HEK293 (cell line): ENCODE data around the gene PNCK.
A peak's percentile ranks its signal among the peaks of the same experiment; 100 is the strongest.
"Not testable (repeated sequence)": the region's sequence is repeated elsewhere in the genome, so short reads cannot be mapped to it uniquely, and the experiment has no call there.

ENCODE experiments used
- CTCF ChIA-PET: fragments of 350-600 bp; formaldehyde crosslinking; extraction: SDS; loops from one replicate; lab custom pipeline; 2021; ENCODE audit warnings: antibody characterized with exemption; lab: Yijun Ruan, JAX
- POLR2A ChIA-PET: fragments of 300-600 bp; formaldehyde crosslinking; extraction: SDS; loops from one replicate; lab custom pipeline; 2020; ENCODE audit warnings: antibody characterized with exemption, inconsistent platforms; lab: Yijun Ruan, JAX
- H3K27ac ChIP-seq: fragments of 200-500 bp; sonication (Bioruptor generic); 2 replicates; pipeline ENCODE4 v1.5.1; 2014; ENCODE audit warnings: low read depth, low read length, control low read depth, inconsistent platforms; ENCODE audit errors: extremely low read depth
- H3K36me3 ChIP-seq, 2 experiments: fragments of 200-500 bp in 1 of 2; sonication (Bioruptor generic) in 1 of 2; 1 replicate in 1 of 2; 2 replicates in 1 of 2; pipeline ENCODE4 v1.5.1; 2014 to 2017; ENCODE audit warnings: inconsistent platforms in 2 of 2, low read length in 2 of 2; ENCODE audit not compliant: control insufficient read depth in 2 of 2, insufficient read depth in 1 of 2
- H3K4me1 ChIP-seq: fragments of 200-500 bp; sonication (Bioruptor generic); 2 replicates; pipeline ENCODE4 v1.5.1; 2014; ENCODE audit warnings: mild to moderate bottlenecking, low read length, inconsistent platforms; ENCODE audit not compliant: control insufficient read depth, insufficient read depth
- H3K4me3 ChIP-seq: 2 replicates; pipeline ENCODE4 v1.5.1; 2011; ENCODE audit warnings: low read depth, mild to moderate bottlenecking, control low read depth, low read length, moderate library complexity
- H3K9me3 ChIP-seq: fragments of 200-500 bp; sonication (Bioruptor generic); 2 replicates; pipeline ENCODE4 v1.5.1; 2014; ENCODE audit warnings: low read depth, low read length, inconsistent platforms; ENCODE audit not compliant: control insufficient read depth, insufficient read depth
- BCL11B ChIP-seq: fragments of 450-650 bp; formaldehyde crosslinking; IDR thresholded peaks from 2 replicates; pipeline ENCODE4 v1.5.1; 2016; ENCODE audit warnings: low read depth, missing biosample characterization, missing genetic modification characterization
- HOXA7 ChIP-seq: sonication (generic); formaldehyde crosslinking; IDR thresholded peaks from 2 replicates; pipeline ENCODE4 v1.8.1; 2022; ENCODE audit warnings: missing genetic modification reagents, borderline replicate concordance
- KLF1 ChIP-seq: fragments of 450-650 bp; formaldehyde crosslinking; IDR thresholded peaks from 2 replicates; pipeline ENCODE4 v1.5.1; 2016; ENCODE audit warnings: missing biosample characterization, missing genetic modification characterization
- KLF10 ChIP-seq: fragments of 450-650 bp; IDR thresholded peaks from 2 replicates; pipeline ENCODE4 v1.5.1; 2018; ENCODE audit warnings: missing biosample characterization, mild to moderate bottlenecking, missing genetic modification characterization
- KLF8 ChIP-seq: fragments of 450-650 bp; formaldehyde crosslinking; IDR thresholded peaks from 2 replicates; pipeline ENCODE4 v1.5.1; 2016; ENCODE audit warnings: missing biosample characterization, missing genetic modification characterization
- SETDB1 ChIP-seq: IDR thresholded peaks from one replicate; pipeline ENCODE4 v1.6.1; 2017; ENCODE audit warnings: mild to moderate bottlenecking, low read length, moderate library complexity, mixed read lengths; ENCODE audit not compliant: insufficient read length
- WT1 ChIP-seq: fragments of 450-650 bp; formaldehyde crosslinking; IDR thresholded peaks from 2 replicates; pipeline ENCODE4 v1.5.1; 2016; ENCODE audit warnings: missing biosample characterization, missing genetic modification characterization
- ZBTB1 ChIP-seq: fragments of 450-650 bp; formaldehyde crosslinking; IDR thresholded peaks from 2 replicates; pipeline ENCODE4 v1.5.1; 2016; ENCODE audit warnings: missing biosample characterization, missing genetic modification characterization
- ZBTB17 ChIP-seq: fragments of 450-650 bp; formaldehyde crosslinking; IDR thresholded peaks from 2 replicates; pipeline ENCODE4 v1.5.1; 2016; ENCODE audit warnings: missing biosample characterization, missing genetic modification characterization
- ZEB2 ChIP-seq: fragments of 450-650 bp; formaldehyde crosslinking; IDR thresholded peaks from 2 replicates; pipeline ENCODE4 v1.5.1; 2016; ENCODE audit warnings: missing biosample characterization, missing genetic modification characterization
- ZFP37 ChIP-seq: fragments of 450-650 bp; formaldehyde crosslinking; IDR thresholded peaks from 2 replicates; pipeline ENCODE4 v1.5.1; 2016; ENCODE audit warnings: missing biosample characterization, missing genetic modification characterization
- ZNF132 ChIP-seq: fragments of 450-650 bp; formaldehyde crosslinking; IDR thresholded peaks from 2 replicates; pipeline ENCODE4 v1.5.1; 2017; ENCODE audit warnings: missing biosample characterization, missing genetic modification characterization, borderline replicate concordance
- ZNF133 ChIP-seq: fragments of 450-650 bp; formaldehyde crosslinking; IDR thresholded peaks from 2 replicates; pipeline ENCODE4 v1.5.1; 2016; ENCODE audit warnings: missing biosample characterization, missing genetic modification characterization
- ZNF138 ChIP-seq: fragments of 450-650 bp; formaldehyde crosslinking; IDR thresholded peaks from 2 replicates; pipeline ENCODE4 v1.5.1; 2016; ENCODE audit warnings: missing biosample characterization, missing genetic modification characterization, borderline replicate concordance
- ZNF239 ChIP-seq: fragments of 450-650 bp; formaldehyde crosslinking; IDR thresholded peaks from 2 replicates; pipeline ENCODE4 v1.5.1; 2016; ENCODE audit warnings: missing biosample characterization, missing genetic modification characterization
- ZNF37A ChIP-seq: fragments of 450-650 bp; IDR thresholded peaks from 2 replicates; pipeline ENCODE4 v1.5.1; 2018; ENCODE audit warnings: missing biosample characterization, missing genetic modification characterization
- ZNF433 ChIP-seq: fragments of 450-650 bp; formaldehyde crosslinking; IDR thresholded peaks from 2 replicates; pipeline ENCODE4 v1.5.1; 2016; ENCODE audit warnings: missing biosample characterization, missing genetic modification characterization, low read depth
- ZNF621 ChIP-seq: fragments of 450-650 bp; formaldehyde crosslinking; IDR thresholded peaks from 2 replicates; pipeline ENCODE4 v1.5.1; 2017; ENCODE audit warnings: missing biosample characterization, missing genetic modification characterization
- ZNF747 ChIP-seq: fragments of 450-650 bp; formaldehyde crosslinking; IDR thresholded peaks from 2 replicates; pipeline ENCODE4 v1.5.1; 2016; ENCODE audit warnings: missing biosample characterization, missing genetic modification characterization
- ZNF837 ChIP-seq: fragments of 450-650 bp; formaldehyde crosslinking; IDR thresholded peaks from 2 replicates; pipeline ENCODE4 v1.5.1; 2016; ENCODE audit warnings: missing biosample characterization, missing genetic modification characterization
- ZNF843 ChIP-seq: fragments of 450-650 bp; formaldehyde crosslinking; IDR thresholded peaks from 2 replicates; pipeline ENCODE4 v1.5.1; 2016; ENCODE audit warnings: missing biosample characterization, missing genetic modification characterization
- ZSCAN23 ChIP-seq: fragments of 450-650 bp; formaldehyde crosslinking; IDR thresholded peaks from 2 replicates; pipeline ENCODE4 v1.5.1; 2016; ENCODE audit warnings: missing biosample characterization, missing genetic modification characterization
- TF ChIP-seq, protein P1 (sequence below): fragments of 450-650 bp; formaldehyde crosslinking; IDR thresholded peaks from 2 replicates; pipeline ENCODE4 v1.5.1; 2016; ENCODE audit warnings: missing biosample characterization, missing genetic modification characterization
- TF ChIP-seq, protein P2 (sequence below): fragments of 450-650 bp; formaldehyde crosslinking; IDR thresholded peaks from 2 replicates; pipeline ENCODE4 v1.5.1; 2017; ENCODE audit warnings: missing biosample characterization, mild to moderate bottlenecking, missing genetic modification characterization, moderate library complexity

The PNCK gene

GRCh38 chrX:153696100-153696499, 22.5 kb upstream of the PNCK start:
- peaks cover 0 to 75% of the 10 kb centered on the region in 2 experiments; a peak in 1 of 3 replicates for H3K36me3 ChIP-seq
- TF ChIP-seq, protein P1, sequence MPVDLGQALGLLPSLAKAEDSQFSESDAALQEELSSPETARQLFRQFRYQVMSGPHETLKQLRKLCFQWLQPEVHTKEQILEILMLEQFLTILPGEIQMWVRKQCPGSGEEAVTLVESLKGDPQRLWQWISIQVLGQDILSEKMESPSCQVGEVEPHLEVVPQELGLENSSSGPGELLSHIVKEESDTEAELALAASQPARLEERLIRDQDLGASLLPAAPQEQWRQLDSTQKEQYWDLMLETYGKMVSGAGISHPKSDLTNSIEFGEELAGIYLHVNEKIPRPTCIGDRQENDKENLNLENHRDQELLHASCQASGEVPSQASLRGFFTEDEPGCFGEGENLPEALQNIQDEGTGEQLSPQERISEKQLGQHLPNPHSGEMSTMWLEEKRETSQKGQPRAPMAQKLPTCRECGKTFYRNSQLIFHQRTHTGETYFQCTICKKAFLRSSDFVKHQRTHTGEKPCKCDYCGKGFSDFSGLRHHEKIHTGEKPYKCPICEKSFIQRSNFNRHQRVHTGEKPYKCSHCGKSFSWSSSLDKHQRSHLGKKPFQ (tag by site-specific recombination), result no peak
- TF ChIP-seq ZNF747 (no peak), ZNF133 (tag by site-specific recombination) (no peak), ZNF433 (tag by site-specific recombination) (no peak), ZEB2 (tag by site-specific recombination) (no peak), ZNF138 (tag by site-specific recombination) (no peak), ZSCAN23 (no peak), WT1 (tag by site-specific recombination) (no peak), ZBTB1 (tag by site-specific recombination) (no peak), ZNF239 (tag by site-specific recombination) (no peak)
- TF ChIP-seq, protein P2, sequence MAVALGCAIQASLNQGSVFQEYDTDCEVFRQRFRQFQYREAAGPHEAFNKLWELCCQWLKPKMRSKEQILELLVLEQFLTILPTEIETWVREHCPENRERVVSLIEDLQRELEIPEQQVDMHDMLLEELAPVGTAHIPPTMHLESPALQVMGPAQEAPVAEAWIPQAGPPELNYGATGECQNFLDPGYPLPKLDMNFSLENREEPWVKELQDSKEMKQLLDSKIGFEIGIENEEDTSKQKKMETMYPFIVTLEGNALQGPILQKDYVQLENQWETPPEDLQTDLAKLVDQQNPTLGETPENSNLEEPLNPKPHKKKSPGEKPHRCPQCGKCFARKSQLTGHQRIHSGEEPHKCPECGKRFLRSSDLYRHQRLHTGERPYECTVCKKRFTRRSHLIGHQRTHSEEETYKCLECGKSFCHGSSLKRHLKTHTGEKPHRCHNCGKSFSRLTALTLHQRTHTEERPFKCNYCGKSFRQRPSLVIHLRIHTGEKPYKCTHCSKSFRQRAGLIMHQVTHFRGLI, result no peak
- H3K4me1 ChIP-seq, result no peaks in the 10 kb centered on the region
- H3K27ac ChIP-seq, result no peak overlapping the region; the same call in 1 of the 2 replicates
- ChIA-PET POLR2A (interaction anchor here (1.4 kb wide), 1 partner anchor 12 kb away, joined by 3 read pairs; no protein-coding TSS in a partner anchor), CTCF (no interaction called here)
- no peak overlapping the region for H3K4me3 ChIP-seq
- no peaks in the 10 kb centered on the region for H3K9me3 ChIP-seq

DNA sequence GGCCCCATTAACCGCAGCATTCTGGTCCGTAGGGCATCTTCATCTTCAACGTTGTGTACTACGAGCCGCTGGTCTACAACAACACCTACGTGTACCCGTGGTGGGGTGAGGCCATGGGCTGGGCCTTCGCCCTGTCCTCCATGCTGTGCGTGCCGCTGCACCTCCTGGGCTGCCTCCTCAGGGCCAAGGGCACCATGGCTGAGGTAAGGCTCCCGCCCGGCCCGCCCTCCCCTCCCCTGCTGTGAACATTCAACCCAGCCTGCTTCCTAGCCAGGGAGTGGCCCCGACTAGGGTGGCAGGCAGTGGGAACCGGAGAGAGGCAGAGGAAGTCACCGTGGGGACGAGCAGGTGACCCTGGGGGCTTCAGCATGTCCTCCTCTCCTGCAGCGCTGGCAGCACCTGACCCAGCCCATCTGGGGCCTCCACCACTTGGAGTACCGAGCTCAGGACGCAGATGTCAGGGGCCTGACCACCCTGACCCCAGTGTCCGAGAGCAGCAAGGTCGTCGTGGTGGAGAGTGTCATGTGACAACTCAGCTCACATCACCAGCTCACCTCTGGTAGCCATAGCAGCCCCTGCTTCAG, 21.2 kb upstream of the PNCK start:
- H3K4me1 ChIP-seq, result no peaks in the 10 kb centered on the region
- TF ChIP-seq ZNF433 (tag by site-specific recombination) (no peak), KLF1 (peak; percentile 87)
- TF ChIP-seq, all 188 proteins: peak for 1
- POLR2A ChIA-PET, result interaction anchor here (1.4 kb wide), 1 partner anchor 14 kb away, joined by 3 read pairs; no protein-coding TSS in a partner anchor
- Histone ChIP-seq H3K9me3 (no peaks in the 10 kb centered on the region), H3K27ac (no peak overlapping the region), H3K4me3 (no peak overlapping the region), H3K36me3 (peaks cover 0 to 77% of the 10 kb centered on the region in 2 experiments; a peak in 1 of 3 replicates)
- CTCF ChIA-PET, result interaction anchor here (1.0 kb wide), 1 partner anchor 26 kb away, joined by 3 read pairs; no protein-coding TSS in a partner anchor

GRCh38 chrX:153694256-153694655, 20.6 kb upstream of the PNCK start:
- POLR2A ChIA-PET, H3K4me3 ChIP-seq, H3K27ac ChIP-seq, H3K4me1 ChIP-seq, H3K9me3 ChIP-seq, CTCF ChIA-PET: not testable (repeated sequence)
- peaks cover 0 to 76% of the 10 kb centered on the region in 2 experiments; a peak in 1 of 3 replicates for H3K36me3 ChIP-seq

GRCh38 chrX:153693216-153694086, 19.8 kb upstream of the PNCK start:
- Histone ChIP-seq H3K4me3 (no peak overlapping the region), H3K4me1 (no peaks in the 10 kb centered on the region), H3K27ac (no peak overlapping the region), H3K9me3 (no peaks in the 10 kb centered on the region), H3K36me3 (peaks cover 0 to 76% of the 10 kb centered on the region in 2 experiments; a peak in 1 of 3 replicates)
- ChIA-PET POLR2A (no interaction called here), CTCF (interaction anchor here (0.5 to 1.8 kb wide), 2 partner anchors 15 to 253 kb away, joined by 3 to 4 read pairs; no protein-coding TSS in a partner anchor)
- no peak for TF ChIP-seq ZEB2 (tag by site-specific recombination)
- peak; percentile 23; the same call in 1 of the 2 replicates for TF ChIP-seq KLF8 (tag by site-specific recombination)
- no peak for TF ChIP-seq ZNF837 (tag by site-specific recombination)
- TF ChIP-seq ZNF37A (tag by site-specific recombination), result no peak
- TF ChIP-seq BCL11B, result no peak
- no peak for TF ChIP-seq ZNF621 (tag by site-specific recombination)
- TF ChIP-seq ZNF843 (tag by site-specific recombination), result no peak
- TF ChIP-seq HOXA7 (CRISPR knock-in tag), result no peak
- TF ChIP-seq ZNF132 (tag by site-specific recombination), result no peak
- peak; percentile 80 for TF ChIP-seq KLF1
- TF ChIP-seq ZFP37 (tag by site-specific recombination), result peak; percentile 60; the same call in 1 of the 2 replicates
- TF ChIP-seq KLF10 (tag by site-specific recombination), result no peak
- TF ChIP-seq SETDB1, result no peak
- TF ChIP-seq ZBTB17 (tag by site-specific recombination), result peak; percentile 81
